Activated CD4-positive, alpha-beta T cell treated with anti-CD3 and anti-CD28 coated beads, Interleukin-2, amount 50 U/mL, for 1 hour (primary cell): ENCODE results near the gene PRSS2.
"Not testable (repeated sequence)": the region's sequence is repeated elsewhere in the genome, so short reads cannot be mapped to it uniquely, and the experiment has no call there.

Source experiments
- DNase-seq: peaks from one replicate; pipeline ENCODE4 v3.0.0-alpha.2; 2020

PRSS2 gene

GRCh38 chr7:142770661-142771352 is at the start of gene PRSS2:
Gene PRSS2 (plus strand): TSS chr7:142770970. CDS start chr7:142770983, 13 bp downstream.
- DNase-seq: no peak

GRCh38 chr7:142720986-142721385 is 49.8 kb upstream of the PRSS2 start:
- DNase-seq: no peak

GRCh38 chr7:142722248-142722794 is 48.4 kb upstream of the PRSS2 start:
- DNase-seq: no peak

GRCh38 chr7:142733271-142733670 is 37.5 kb upstream of the PRSS2 start:
- no peak for DNase-seq

GRCh38 chr7:142739923-142740492 is 30.8 kb upstream of the PRSS2 start:
- DNase-seq: no peak

- DNase-seq: no peak
These were observed 30.0 kb upstream of the PRSS2 start for GRCh38 chr7:142740786-142741185.

- DNase-seq: not testable (repeated sequence)
These were observed 28.8 kb upstream of the PRSS2 start for GRCh38 chr7:142741932-142742331.

- no peak for DNase-seq
These were observed 25.6 kb upstream of the PRSS2 start for GRCh38 chr7:142745091-142745635.

GRCh38 chr7:142745745-142746144 is 25.0 kb upstream of the PRSS2 start:
- DNase-seq: no peak

GRCh38 chr7:142746264-142746663 is 24.5 kb upstream of the PRSS2 start:
- DNase-seq: no peak

GRCh38 chr7:142748410-142748809 is 22.4 kb upstream of the PRSS2 start:
- DNase-seq: not testable (repeated sequence)

- DNase-seq: no peak
These were observed 21.4 kb upstream of the PRSS2 start, which contains the start of gene PRSS1 for GRCh38 chr7:142749218-142749993. Gene PRSS1 (plus strand): TSS chr7:142749472. CDS start chr7:142749485, 13 bp downstream.

GRCh38 chr7:142750321-142750938 is 20.3 kb upstream of the PRSS2 start:
- DNase-seq: no peak

GRCh38 chr7:142751526-142752175 is 19.1 kb upstream of the PRSS2 start:
- not testable (repeated sequence) for DNase-seq

GRCh38 chr7:142752376-142753225 is 18.2 kb upstream of the PRSS2 start:
- DNase-seq: no peak

GRCh38 chr7:142753366-142753765 is 17.4 kb upstream of the PRSS2 start:
- no peak for DNase-seq

- not testable (repeated sequence) for DNase-seq
These were observed 16.8 kb upstream of the PRSS2 start for GRCh38 chr7:142753925-142754491.

- DNase-seq: no peak
These were observed 15.8 kb upstream of the PRSS2 start for GRCh38 chr7:142754681-142755575.

- not testable (repeated sequence) for DNase-seq
These were observed 12.5 kb upstream of the PRSS2 start for GRCh38 chr7:142758312-142758711.

GRCh38 chr7:142759433-142759832 is 11.3 kb upstream of the PRSS2 start:
- no peak for DNase-seq
